Liver (tissue), 9 donors: ENCODE measurements around the gene THRAP3. TPM values are rescaled to one million over a fixed set of nuclear protein-coding genes. Genes with fewer than 3 reads are reported as not detected.

ENCODE experiments used
- DNase-seq: peaks from one replicate; pipeline ENCODE4 v3.0.0-alpha.2; 2017; ENCODE audit warnings: low spot score
- H3K27ac ChIP-seq, 2 donors: one replicate each; pipeline ENCODE4 v1.7.0; 2013; ENCODE audit warnings: inconsistent platforms in 2 of 2, low read length in 2 of 2, control low read depth in 1 of 2, low read depth in 1 of 2, mild to moderate bottlenecking in 1 of 2
- H3K27me3 ChIP-seq, 4 donors: one replicate each; pipeline versions ENCODE4 v1.6.1 to v1.7.0; 2013; ENCODE audit warnings: low read length in 3 of 4, inconsistent platforms in 1 of 4, mild to moderate bottlenecking in 1 of 4, moderate library complexity in 1 of 4; ENCODE audit not compliant: control insufficient read depth in 4 of 4, insufficient read depth in 4 of 4
- H3K36me3 ChIP-seq, 4 donors: one replicate each; pipeline versions ENCODE4 v1.6.1 to v1.7.0; 2013; ENCODE audit warnings: low read length in 3 of 4, mild to moderate bottlenecking in 3 of 4, low read depth in 1 of 4, moderate library complexity in 1 of 4; ENCODE audit not compliant: control insufficient read depth in 4 of 4, insufficient read depth in 3 of 4
- H3K4me1 ChIP-seq, 4 donors: one replicate each; pipeline versions ENCODE4 v1.6.1 to v1.7.0; 2013; ENCODE audit warnings: low read length in 3 of 4, mild to moderate bottlenecking in 3 of 4, moderate library complexity in 1 of 4; ENCODE audit not compliant: control insufficient read depth in 4 of 4, insufficient read depth in 4 of 4
- H3K4me3 ChIP-seq, 3 donors: one replicate each; pipeline versions ENCODE4 v1.6.1 to v1.7.0; 2013; ENCODE audit warnings: low read length in 3 of 3, control low read depth in 1 of 3, low read depth in 1 of 3, mild to moderate bottlenecking in 1 of 3
- H3K9ac ChIP-seq, 2 donors: one replicate each; pipeline ENCODE4 v1.7.0; 2013; ENCODE audit warnings: low read length in 2 of 2, mild to moderate bottlenecking in 2 of 2, moderate library complexity in 2 of 2, control low read depth in 1 of 2, low read depth in 1 of 2
- H3K9me3 ChIP-seq, 4 donors: one replicate each; pipeline versions ENCODE4 v1.6.1 to v1.7.0; 2013; ENCODE audit warnings: low read length in 3 of 4; ENCODE audit not compliant: control insufficient read depth in 4 of 4
- EGR1 ChIP-seq, 2 donors: IDR thresholded peaks; 2 replicates each; pipeline ENCODE4 v1.6.1; 2016 to 2018; ENCODE audit warnings: antibody characterized with exemption in 2 of 2, low read depth in 2 of 2
- FOXA2 ChIP-seq: IDR thresholded peaks from 2 replicates; pipeline ENCODE4 v1.6.1; 2016; ENCODE audit warnings: antibody characterized with exemption
- GABPA ChIP-seq, 2 donors: IDR thresholded peaks in 1 of 2; conservative IDR thresholded peaks in 1 of 2; 2 replicates each; pipeline ENCODE4 v1.6.1; 2016; ENCODE audit warnings: antibody characterized with exemption in 2 of 2, mild to moderate bottlenecking in 1 of 2, moderate library complexity in 1 of 2
- HNF4A ChIP-seq, 2 donors: conservative IDR thresholded peaks; 2 replicates each; pipeline ENCODE4 v1.6.1; 2016; ENCODE audit warnings: antibody characterized with exemption in 2 of 2, mild to moderate bottlenecking in 2 of 2
- HNF4G ChIP-seq: IDR thresholded peaks from 2 replicates; pipeline ENCODE4 v1.6.1; 2016; ENCODE audit warnings: antibody characterized with exemption
- NR2F2 ChIP-seq: IDR thresholded peaks from 2 replicates; pipeline ENCODE4 v1.6.1; 2016; ENCODE audit warnings: antibody characterized with exemption
- RAD21 ChIP-seq, 2 donors: IDR thresholded peaks; 2 replicates each; pipeline ENCODE4 v1.6.1; 2016; ENCODE audit warnings: antibody characterized with exemption in 2 of 2, mild to moderate bottlenecking in 2 of 2
- RXRA ChIP-seq, 2 donors: IDR thresholded peaks; 2 replicates each; pipeline ENCODE4 v1.6.1; 2017 to 2018; ENCODE audit warnings: antibody characterized with exemption in 2 of 2, mild to moderate bottlenecking in 1 of 2
- SP1 ChIP-seq: IDR thresholded peaks from 2 replicates; pipeline ENCODE4 v1.6.1; 2018; ENCODE audit warnings: antibody characterized with exemption, mild to moderate bottlenecking
- TAF1 ChIP-seq: conservative IDR thresholded peaks from 2 replicates; pipeline ENCODE4 v1.6.1; 2016; ENCODE audit warnings: antibody characterized with exemption, mild to moderate bottlenecking
- YY1 ChIP-seq: IDR thresholded peaks from 2 replicates; pipeline ENCODE4 v1.6.1; 2016; ENCODE audit warnings: antibody characterized with exemption, mild to moderate bottlenecking
- WGBS: extraction: QIAGEN DNeasy Blood & Tissue Kit; methylation state at CpG from one replicate; pipeline ENCODE4 v1.1.7; 2013; 5-methylcytosine and 5-hydroxymethylcytosine counted together
- polyA plus RNA-seq, 2 donors: library from polyadenylated mRNA; stranded (reverse) in 1 of 2; unstranded in 1 of 2; fragments of 200-250 nt in 1 of 2; fragments of >200 nt in 1 of 2; fragmentation: Nextera tagmentation in 1 of 2; extraction: Ambion mirVana in 1 of 2; gene quantifications; one replicate each; pipeline versions ENCODE4 v1.2.1 to v1.2.3, GENCODE V29; 2013 to 2015
- total RNA-seq, 2 donors: library from RNA; depleted of rRNA; stranded (reverse); fragments of >200 nt; gene quantifications; one replicate each; pipeline ENCODE4 v1.2.3, GENCODE V29; 2014
- TF ChIP-seq, protein P1 (sequence below): IDR thresholded peaks from 2 replicates; pipeline ENCODE4 v1.6.1; 2016; ENCODE audit warnings: antibody characterized with exemption
- TF ChIP-seq, protein P2 (sequence below): fragments of 150-350 bp; IDR thresholded peaks from 2 replicates; pipeline ENCODE4 v1.5.1; 2017; ENCODE audit warnings: improper control_type of control experiment, low read depth, low read length; ENCODE audit not compliant: missing input control
- TF ChIP-seq, protein P3 (sequence below): IDR thresholded peaks from 2 replicates; pipeline ENCODE4 v1.6.1; 2016; ENCODE audit warnings: antibody characterized with exemption, mild to moderate bottlenecking
- TF ChIP-seq, protein P4 (sequence below): IDR thresholded peaks from 2 replicates; pipeline ENCODE4 v1.6.1; 2016; ENCODE audit warnings: antibody characterized with exemption
- donor health status: healthy.
- donor health status: healthy.
- donor health status: healthy.
- donor health status: healthy.
- donor health status: healthy.

THRAP3 gene
- total and polyA plus RNA-seq, 4 donors = 21.3 to 55.1 (median 45.8) TPM

DNA sequence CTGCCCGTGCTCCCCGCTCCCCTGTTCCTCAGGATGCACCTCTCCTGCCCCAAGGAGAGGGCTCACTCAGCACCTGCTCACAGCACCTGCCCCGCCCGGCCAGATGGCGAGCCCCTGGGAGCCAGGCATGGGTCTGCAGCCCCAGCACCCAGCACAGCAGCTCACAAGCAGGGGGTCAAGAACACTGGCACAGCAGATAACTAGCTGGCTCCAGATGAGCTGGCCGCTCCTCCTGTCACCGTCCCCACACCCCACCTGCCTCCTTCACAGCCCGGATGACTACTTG is 120.1 kb downstream of the THRAP3 start (continued):
- TF ChIP-seq HNF4A (conservative IDR thresholded peaks at IDR 0.05) (no peak), YY1 (no peak)

DNA sequence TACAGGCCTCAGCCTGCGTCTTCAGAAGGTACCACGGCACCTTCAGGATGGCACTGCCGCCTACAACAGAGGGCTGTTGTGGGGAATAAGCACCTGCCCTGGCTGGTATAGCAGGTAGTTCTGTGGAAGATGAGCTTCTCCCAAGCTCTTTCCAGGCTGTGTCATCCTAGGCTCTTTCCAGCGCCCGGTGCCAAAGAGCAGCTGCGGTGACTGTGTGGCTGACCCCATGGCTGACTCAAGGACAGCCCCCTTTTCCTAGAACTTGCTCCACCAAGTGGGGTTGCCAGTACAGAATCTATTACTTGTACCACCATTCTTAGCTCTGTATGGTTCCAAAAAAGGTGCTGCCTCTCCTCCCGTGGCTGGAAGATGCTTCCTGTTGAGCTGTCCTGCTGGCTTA is 121.1 kb downstream of the THRAP3 start:
- no peak overlapping the region for H3K27ac ChIP-seq
- no peaks in the 10 kb centered on the region for H3K9me3 ChIP-seq
- WGBS = 92% methylated on average over 7 of the region's 7 CpGs
- TF ChIP-seq EGR1 (IDR thresholded peaks at IDR 0.05; ENCODE audit: low read depth in 2 of 2) = no peak
- no peak for TF ChIP-seq FOXA2
- TF ChIP-seq YY1 = no peak
- TF ChIP-seq, protein P1, sequence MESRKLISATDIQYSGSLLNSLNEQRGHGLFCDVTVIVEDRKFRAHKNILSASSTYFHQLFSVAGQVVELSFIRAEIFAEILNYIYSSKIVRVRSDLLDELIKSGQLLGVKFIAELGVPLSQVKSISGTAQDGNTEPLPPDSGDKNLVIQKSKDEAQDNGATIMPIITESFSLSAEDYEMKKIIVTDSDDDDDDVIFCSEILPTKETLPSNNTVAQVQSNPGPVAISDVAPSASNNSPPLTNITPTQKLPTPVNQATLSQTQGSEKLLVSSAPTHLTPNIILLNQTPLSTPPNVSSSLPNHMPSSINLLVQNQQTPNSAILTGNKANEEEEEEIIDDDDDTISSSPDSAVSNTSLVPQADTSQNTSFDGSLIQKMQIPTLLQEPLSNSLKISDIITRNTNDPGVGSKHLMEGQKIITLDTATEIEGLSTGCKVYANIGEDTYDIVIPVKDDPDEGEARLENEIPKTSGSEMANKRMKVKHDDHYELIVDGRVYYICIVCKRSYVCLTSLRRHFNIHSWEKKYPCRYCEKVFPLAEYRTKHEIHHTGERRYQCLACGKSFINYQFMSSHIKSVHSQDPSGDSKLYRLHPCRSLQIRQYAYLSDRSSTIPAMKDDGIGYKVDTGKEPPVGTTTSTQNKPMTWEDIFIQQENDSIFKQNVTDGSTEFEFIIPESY = no peak
- no peak for TF ChIP-seq NR2F2
- no peaks in the 10 kb centered on the region for H3K4me1 ChIP-seq
- H3K27me3 ChIP-seq = no peaks in the 10 kb centered on the region
- H3K36me3 ChIP-seq = peaks cover 11 to 75% (median 33%) of the 10 kb centered on the region in 4 donors
- H3K9ac ChIP-seq = no peak overlapping the region
- no peak overlapping the region for H3K4me3 ChIP-seq
- no peak for DNase-seq

DNA sequence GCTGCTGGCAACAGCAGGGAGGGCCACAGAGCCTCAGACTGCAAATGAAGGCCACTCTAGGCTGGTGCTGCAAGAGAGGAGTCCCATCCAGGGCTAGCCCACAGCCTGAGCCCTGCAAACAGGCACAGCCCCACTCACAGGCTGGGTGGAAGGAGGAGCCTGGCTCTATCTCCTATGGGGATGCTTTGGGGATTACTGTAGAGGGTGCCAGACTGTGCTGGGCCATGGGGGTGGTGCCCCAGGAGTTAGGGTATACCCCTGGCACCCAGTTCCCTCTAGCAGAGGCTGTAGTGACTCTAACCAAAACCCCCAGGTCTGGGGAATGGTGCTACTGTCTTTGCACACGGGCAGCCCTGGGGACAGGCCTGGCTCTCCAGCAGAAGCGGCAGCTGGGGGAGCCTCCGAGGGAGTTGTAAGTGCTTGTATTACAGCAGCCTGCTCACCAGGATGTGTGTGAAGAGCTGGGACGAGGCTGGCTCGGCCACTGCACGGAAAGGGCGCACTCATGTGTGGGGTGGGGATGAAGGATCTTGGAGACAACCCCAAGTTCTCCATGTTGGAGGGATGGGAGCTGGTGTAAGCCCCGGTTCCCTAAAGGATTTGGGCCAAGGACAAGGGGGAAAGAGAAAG is 122.6 kb downstream of the THRAP3 start:
- TF ChIP-seq HNF4G = no peak
- TF ChIP-seq FOXA2 = no peak
- no peak for TF ChIP-seq RXRA (IDR thresholded peaks at IDR 0.05)
- no peak for TF ChIP-seq YY1
- TF ChIP-seq, protein P2, sequence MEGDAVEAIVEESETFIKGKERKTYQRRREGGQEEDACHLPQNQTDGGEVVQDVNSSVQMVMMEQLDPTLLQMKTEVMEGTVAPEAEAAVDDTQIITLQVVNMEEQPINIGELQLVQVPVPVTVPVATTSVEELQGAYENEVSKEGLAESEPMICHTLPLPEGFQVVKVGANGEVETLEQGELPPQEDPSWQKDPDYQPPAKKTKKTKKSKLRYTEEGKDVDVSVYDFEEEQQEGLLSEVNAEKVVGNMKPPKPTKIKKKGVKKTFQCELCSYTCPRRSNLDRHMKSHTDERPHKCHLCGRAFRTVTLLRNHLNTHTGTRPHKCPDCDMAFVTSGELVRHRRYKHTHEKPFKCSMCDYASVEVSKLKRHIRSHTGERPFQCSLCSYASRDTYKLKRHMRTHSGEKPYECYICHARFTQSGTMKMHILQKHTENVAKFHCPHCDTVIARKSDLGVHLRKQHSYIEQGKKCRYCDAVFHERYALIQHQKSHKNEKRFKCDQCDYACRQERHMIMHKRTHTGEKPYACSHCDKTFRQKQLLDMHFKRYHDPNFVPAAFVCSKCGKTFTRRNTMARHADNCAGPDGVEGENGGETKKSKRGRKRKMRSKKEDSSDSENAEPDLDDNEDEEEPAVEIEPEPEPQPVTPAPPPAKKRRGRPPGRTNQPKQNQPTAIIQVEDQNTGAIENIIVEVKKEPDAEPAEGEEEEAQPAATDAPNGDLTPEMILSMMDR = no peak
- TF ChIP-seq GABPA (IDR thresholded peaks at IDR 0.05 in 1 of 2, conservative IDR thresholded peaks at IDR 0.05 in 1 of 2) = no peak
- TF ChIP-seq SP1 = no peak
- no peak for TF ChIP-seq TAF1
- TF ChIP-seq RAD21 (IDR thresholded peaks at IDR 0.05) = no peak
- no peak for TF ChIP-seq EGR1 (IDR thresholded peaks at IDR 0.05; ENCODE audit: low read depth in 2 of 2)

DNA sequence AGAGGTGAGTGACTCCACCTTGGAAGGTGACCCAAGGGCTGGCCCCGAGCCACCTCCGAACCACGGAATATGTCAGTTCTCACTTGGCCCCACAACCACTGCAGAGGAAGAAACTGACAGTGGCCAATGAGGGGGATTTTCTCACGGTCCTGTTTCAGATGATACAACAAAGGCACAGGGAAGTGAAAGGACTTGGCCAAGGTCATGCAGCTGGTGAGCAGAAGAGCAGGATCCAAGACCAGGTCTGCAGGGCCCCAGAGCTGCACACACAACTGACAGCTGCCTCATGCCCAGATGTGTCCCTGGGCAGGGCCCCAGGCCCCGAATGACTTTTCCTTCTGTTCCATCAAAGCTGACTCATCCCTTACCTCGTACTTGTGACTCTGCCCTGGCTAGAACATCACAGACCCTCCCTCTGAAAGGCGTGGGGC is 125.0 kb downstream of the THRAP3 start:
- Histone ChIP-seq H3K4me1 (no peaks in the 10 kb centered on the region), H3K9ac (no peak overlapping the region), H3K36me3 (peaks cover 9 to 69% (median 32%) of the 10 kb centered on the region in 4 donors), H3K4me3 (no peak overlapping the region), H3K27ac (peak overlapping the region in 1 of 2 donors; percentile 16), H3K9me3 (no peaks in the 10 kb centered on the region), H3K27me3 (no peaks in the 10 kb centered on the region)
- 80% methylated on average over 7 of the region's 7 CpGs for WGBS
- no peak for DNase-seq
- no peak for TF ChIP-seq SP1
- TF ChIP-seq HNF4A (conservative IDR thresholded peaks at IDR 0.05) = no peak
- TF ChIP-seq, protein P3, sequence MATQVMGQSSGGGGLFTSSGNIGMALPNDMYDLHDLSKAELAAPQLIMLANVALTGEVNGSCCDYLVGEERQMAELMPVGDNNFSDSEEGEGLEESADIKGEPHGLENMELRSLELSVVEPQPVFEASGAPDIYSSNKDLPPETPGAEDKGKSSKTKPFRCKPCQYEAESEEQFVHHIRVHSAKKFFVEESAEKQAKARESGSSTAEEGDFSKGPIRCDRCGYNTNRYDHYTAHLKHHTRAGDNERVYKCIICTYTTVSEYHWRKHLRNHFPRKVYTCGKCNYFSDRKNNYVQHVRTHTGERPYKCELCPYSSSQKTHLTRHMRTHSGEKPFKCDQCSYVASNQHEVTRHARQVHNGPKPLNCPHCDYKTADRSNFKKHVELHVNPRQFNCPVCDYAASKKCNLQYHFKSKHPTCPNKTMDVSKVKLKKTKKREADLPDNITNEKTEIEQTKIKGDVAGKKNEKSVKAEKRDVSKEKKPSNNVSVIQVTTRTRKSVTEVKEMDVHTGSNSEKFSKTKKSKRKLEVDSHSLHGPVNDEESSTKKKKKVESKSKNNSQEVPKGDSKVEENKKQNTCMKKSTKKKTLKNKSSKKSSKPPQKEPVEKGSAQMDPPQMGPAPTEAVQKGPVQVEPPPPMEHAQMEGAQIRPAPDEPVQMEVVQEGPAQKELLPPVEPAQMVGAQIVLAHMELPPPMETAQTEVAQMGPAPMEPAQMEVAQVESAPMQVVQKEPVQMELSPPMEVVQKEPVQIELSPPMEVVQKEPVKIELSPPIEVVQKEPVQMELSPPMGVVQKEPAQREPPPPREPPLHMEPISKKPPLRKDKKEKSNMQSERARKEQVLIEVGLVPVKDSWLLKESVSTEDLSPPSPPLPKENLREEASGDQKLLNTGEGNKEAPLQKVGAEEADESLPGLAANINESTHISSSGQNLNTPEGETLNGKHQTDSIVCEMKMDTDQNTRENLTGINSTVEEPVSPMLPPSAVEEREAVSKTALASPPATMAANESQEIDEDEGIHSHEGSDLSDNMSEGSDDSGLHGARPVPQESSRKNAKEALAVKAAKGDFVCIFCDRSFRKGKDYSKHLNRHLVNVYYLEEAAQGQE = no peak
- TF ChIP-seq YY1 = no peak
- no peak for TF ChIP-seq FOXA2
- no peak for TF ChIP-seq TAF1
- TF ChIP-seq, protein P2 = no peak
- no peak for TF ChIP-seq RAD21 (IDR thresholded peaks at IDR 0.05)
- TF ChIP-seq EGR1 (IDR thresholded peaks at IDR 0.05; ENCODE audit: low read depth in 2 of 2) = no peak
- TF ChIP-seq NR2F2 = no peak
- TF ChIP-seq, protein P4, sequence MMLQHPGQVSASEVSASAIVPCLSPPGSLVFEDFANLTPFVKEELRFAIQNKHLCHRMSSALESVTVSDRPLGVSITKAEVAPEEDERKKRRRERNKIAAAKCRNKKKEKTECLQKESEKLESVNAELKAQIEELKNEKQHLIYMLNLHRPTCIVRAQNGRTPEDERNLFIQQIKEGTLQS = no peak

More for the DNA sequence above, 122.6 kb downstream of the THRAP3 start:
- no peak overlapping the region for H3K9ac ChIP-seq
- 95% methylated on average over 8 of the region's 8 CpGs for WGBS
- no peak overlapping the region for H3K27ac ChIP-seq
- no peak for DNase-seq
- H3K4me1 ChIP-seq = no peaks in the 10 kb centered on the region
- H3K4me3 ChIP-seq = no peak overlapping the region
- peaks cover 6 to 65% (median 31%) of the 10 kb centered on the region in 4 donors for H3K36me3 ChIP-seq
- no peaks in the 10 kb centered on the region for H3K9me3 ChIP-seq
- no peaks in the 10 kb centered on the region for H3K27me3 ChIP-seq
